Measurements from ENCODE around the gene PTGFRN.
A peak's percentile ranks its signal among the peaks of the same experiment; 100 is the strongest.

Gene PTGFRN

DNA sequence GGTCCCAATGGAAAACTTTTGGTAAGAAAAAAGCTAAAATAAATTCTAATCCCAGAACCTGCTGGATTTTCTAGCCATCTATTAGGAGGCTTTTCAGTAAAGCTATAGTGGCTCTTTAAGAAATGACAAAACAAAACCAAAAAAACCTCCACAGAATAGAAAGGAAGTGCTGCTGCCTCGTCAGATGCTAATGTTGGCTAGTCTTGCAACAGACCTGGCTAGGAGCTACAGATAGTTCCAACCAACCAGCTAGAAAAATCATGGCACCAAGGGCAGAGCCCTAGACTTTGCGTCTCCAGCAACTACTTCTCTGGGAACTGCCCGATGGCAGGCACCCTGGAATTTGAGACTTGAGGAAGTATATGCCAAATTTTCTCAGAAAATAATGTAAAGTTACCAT is 99.4 kb downstream of the PTGFRN start:
- peak; percentile 20 for DNase-seq
- Histone ChIP-seq H3K9ac (ENCODE audit: low read length) (no peak overlapping the region), H3K9me3 (replicated peaks; ENCODE audit: insufficient read depth, low read length) (no peaks in the 10 kb centered on the region), H2AFZ (ENCODE audit: low read length) (no peak overlapping the region), H3K4me3 (ENCODE audit: low read length) (no peak overlapping the region), H4K20me1 (ENCODE audit: insufficient read depth, low read length) (no peaks in the 10 kb centered on the region), H3K79me2 (ENCODE audit: low read length) (no peaks in the 10 kb centered on the region), H3K9me2 (replicated peaks; ENCODE audit: insufficient read depth, low read length) (no peaks in the 10 kb centered on the region), H3K27me3 (replicated peaks; ENCODE audit: insufficient read depth, low read length) (no peaks in the 10 kb centered on the region), H3K27ac (ENCODE audit: low read length) (no peak overlapping the region), H3K4me2 (ENCODE audit: low read depth, low read length) (no peak overlapping the region), H3F3A (ENCODE audit: insufficient read depth, low read length) (no peaks in the 10 kb centered on the region), H3K4me1 (ENCODE audit: low read length) (no peaks in the 10 kb centered on the region), H3K36me3 (replicated peaks; ENCODE audit: insufficient read depth, low read length) (no peaks in the 10 kb centered on the region)
- TF ChIP-seq, protein P1, sequence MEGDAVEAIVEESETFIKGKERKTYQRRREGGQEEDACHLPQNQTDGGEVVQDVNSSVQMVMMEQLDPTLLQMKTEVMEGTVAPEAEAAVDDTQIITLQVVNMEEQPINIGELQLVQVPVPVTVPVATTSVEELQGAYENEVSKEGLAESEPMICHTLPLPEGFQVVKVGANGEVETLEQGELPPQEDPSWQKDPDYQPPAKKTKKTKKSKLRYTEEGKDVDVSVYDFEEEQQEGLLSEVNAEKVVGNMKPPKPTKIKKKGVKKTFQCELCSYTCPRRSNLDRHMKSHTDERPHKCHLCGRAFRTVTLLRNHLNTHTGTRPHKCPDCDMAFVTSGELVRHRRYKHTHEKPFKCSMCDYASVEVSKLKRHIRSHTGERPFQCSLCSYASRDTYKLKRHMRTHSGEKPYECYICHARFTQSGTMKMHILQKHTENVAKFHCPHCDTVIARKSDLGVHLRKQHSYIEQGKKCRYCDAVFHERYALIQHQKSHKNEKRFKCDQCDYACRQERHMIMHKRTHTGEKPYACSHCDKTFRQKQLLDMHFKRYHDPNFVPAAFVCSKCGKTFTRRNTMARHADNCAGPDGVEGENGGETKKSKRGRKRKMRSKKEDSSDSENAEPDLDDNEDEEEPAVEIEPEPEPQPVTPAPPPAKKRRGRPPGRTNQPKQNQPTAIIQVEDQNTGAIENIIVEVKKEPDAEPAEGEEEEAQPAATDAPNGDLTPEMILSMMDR (IDR thresholded peaks at IDR 0.05; ENCODE audit: low read length), result no peak
- no peak for TF ChIP-seq EZH2 (optimal IDR thresholded peaks at IDR 0.05; ENCODE audit: low read depth, low read length)
- TF ChIP-seq EZH2phosphoT487 (IDR thresholded peaks at IDR 0.05; ENCODE audit: low read length), result no peak

DNA sequence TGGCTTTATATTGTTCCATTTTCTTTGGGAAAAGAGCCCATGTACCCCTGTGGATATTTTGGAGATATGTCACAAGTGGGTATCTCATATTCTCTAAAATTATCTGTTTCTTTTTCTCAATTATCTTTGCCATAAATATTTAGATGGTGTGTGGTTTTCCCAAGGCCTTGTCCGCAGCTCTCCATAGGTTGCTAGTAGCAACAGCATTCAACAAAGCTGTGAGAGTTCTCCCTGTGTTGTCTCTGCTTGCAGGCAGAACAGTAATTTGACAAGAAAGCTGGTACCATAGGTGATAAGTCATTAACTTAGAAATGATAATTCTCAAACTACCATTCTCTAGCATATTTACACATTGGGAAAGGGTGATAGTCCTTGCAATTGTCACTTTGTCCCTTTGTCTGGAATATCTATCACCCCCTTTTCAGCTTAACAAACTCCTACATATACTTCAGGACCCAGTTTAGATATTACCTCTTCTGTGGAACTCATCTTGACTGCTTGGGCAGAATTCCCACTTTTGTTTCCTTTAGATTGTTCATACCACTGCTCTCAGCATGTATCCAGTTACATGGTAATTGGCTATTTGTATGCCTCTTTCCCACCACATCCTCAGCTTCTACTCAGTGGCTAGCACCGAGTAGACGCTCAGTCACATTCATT is 100.7 kb downstream of the PTGFRN start:
- Histone ChIP-seq H3K4me3 (ENCODE audit: low read length) (no peak overlapping the region), H3K36me3 (replicated peaks; ENCODE audit: insufficient read depth, low read length) (no peaks in the 10 kb centered on the region), H3K9ac (ENCODE audit: low read length) (no peak overlapping the region)

DNA sequence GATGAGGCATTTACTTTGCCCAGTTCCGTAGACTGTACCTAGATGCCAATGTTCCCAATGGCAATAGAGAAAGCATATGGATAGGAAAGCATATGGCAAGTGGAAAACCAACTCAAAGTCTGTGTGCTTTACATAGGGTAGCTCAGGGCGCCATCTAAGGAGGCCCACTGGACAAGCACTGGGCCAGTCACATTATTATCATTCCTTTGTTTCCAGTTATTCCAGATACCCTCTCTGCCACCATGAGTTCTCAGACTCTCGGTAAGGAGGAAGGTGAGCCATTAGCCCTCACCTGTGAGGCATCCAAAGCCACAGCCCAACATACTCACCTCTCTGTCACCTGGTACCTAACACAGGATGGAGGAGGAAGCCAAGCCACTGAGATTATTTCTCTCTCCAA is 101.6 kb downstream of the PTGFRN start:
- Histone ChIP-seq H3K9me2 (replicated peaks; ENCODE audit: insufficient read depth, low read length) (no peaks in the 10 kb centered on the region), H2AFZ (ENCODE audit: low read length) (no peak overlapping the region), H3K79me2 (ENCODE audit: low read length) (no peaks in the 10 kb centered on the region), H3K4me2 (ENCODE audit: low read depth, low read length) (no peak overlapping the region), H4K20me1 (ENCODE audit: insufficient read depth, low read length) (no peaks in the 10 kb centered on the region), H3K9ac (ENCODE audit: low read length) (no peak overlapping the region), H3K9me3 (replicated peaks; ENCODE audit: insufficient read depth, low read length) (no peaks in the 10 kb centered on the region), H3K27ac (ENCODE audit: low read length) (no peak overlapping the region), H3K4me3 (ENCODE audit: low read length) (no peak overlapping the region), H3K27me3 (replicated peaks; ENCODE audit: insufficient read depth, low read length) (no peaks in the 10 kb centered on the region), H3K4me1 (ENCODE audit: low read length) (no peaks in the 10 kb centered on the region), H3F3A (ENCODE audit: insufficient read depth, low read length) (no peaks in the 10 kb centered on the region), H3K36me3 (replicated peaks; ENCODE audit: insufficient read depth, low read length) (no peaks in the 10 kb centered on the region)
- TF ChIP-seq, protein P1 (IDR thresholded peaks at IDR 0.05; ENCODE audit: low read length), result no peak
- TF ChIP-seq EZH2 (optimal IDR thresholded peaks at IDR 0.05; ENCODE audit: low read depth, low read length), result no peak
- no peak for TF ChIP-seq EZH2phosphoT487 (IDR thresholded peaks at IDR 0.05; ENCODE audit: low read length)
- no peak for DNase-seq

More for the DNA sequence above, 100.7 kb downstream of the PTGFRN start:
- Histone ChIP-seq H3K79me2 (ENCODE audit: low read length) (no peaks in the 10 kb centered on the region), H2AFZ (ENCODE audit: low read length) (no peak overlapping the region), H3K9me3 (replicated peaks; ENCODE audit: insufficient read depth, low read length) (no peaks in the 10 kb centered on the region), H4K20me1 (ENCODE audit: insufficient read depth, low read length) (no peaks in the 10 kb centered on the region), H3K9me2 (replicated peaks; ENCODE audit: insufficient read depth, low read length) (no peaks in the 10 kb centered on the region), H3K4me2 (ENCODE audit: low read depth, low read length) (no peak overlapping the region), H3K4me1 (ENCODE audit: low read length) (no peaks in the 10 kb centered on the region), H3K27ac (ENCODE audit: low read length) (no peak overlapping the region), H3F3A (ENCODE audit: insufficient read depth, low read length) (no peaks in the 10 kb centered on the region), H3K27me3 (replicated peaks; ENCODE audit: insufficient read depth, low read length) (no peaks in the 10 kb centered on the region)
- no peak for DNase-seq
- no peak for TF ChIP-seq EZH2 (optimal IDR thresholded peaks at IDR 0.05; ENCODE audit: low read depth, low read length)

DNA sequence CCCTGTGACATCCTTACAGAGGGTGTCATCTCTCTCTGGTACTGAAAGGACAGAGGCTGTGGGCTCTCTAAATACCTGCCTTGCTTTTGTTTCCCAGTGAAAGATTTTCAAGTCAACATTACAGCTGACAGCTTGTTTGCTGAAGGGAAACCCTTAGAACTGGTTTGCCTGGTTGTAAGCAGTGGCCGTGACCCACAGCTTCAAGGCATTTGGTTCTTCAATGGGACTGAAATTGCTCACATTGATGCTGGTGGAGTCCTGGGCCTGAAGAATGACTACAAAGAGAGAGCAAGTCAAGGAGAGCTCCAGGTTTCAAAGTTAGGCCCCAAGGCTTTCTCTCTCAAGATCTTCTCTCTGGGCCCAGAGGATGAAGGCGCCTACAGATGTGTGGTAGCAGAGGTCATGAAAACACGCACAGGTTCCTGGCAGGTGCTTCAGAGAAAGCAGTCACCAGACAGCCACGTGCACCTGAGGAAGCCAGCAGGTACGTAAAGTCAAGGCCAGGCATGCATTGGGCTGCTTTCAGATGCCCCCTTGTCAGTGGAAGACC is 103.7 kb downstream of the PTGFRN start:
- Histone ChIP-seq H3F3A (ENCODE audit: insufficient read depth, low read length) (no peaks in the 10 kb centered on the region), H3K27me3 (replicated peaks; ENCODE audit: insufficient read depth, low read length) (no peaks in the 10 kb centered on the region), H3K36me3 (replicated peaks; ENCODE audit: insufficient read depth, low read length) (no peaks in the 10 kb centered on the region), H3K27ac (ENCODE audit: low read length) (no peak overlapping the region), H3K9me3 (replicated peaks; ENCODE audit: insufficient read depth, low read length) (no peaks in the 10 kb centered on the region), H3K4me2 (ENCODE audit: low read depth, low read length) (no peak overlapping the region), H3K4me1 (ENCODE audit: low read length) (no peaks in the 10 kb centered on the region), H3K4me3 (ENCODE audit: low read length) (no peak overlapping the region), H3K9ac (ENCODE audit: low read length) (no peak overlapping the region), H2AFZ (ENCODE audit: low read length) (no peak overlapping the region), H4K20me1 (ENCODE audit: insufficient read depth, low read length) (no peaks in the 10 kb centered on the region), H3K79me2 (ENCODE audit: low read length) (no peaks in the 10 kb centered on the region), H3K9me2 (replicated peaks; ENCODE audit: insufficient read depth, low read length) (no peaks in the 10 kb centered on the region)
- DNase-seq, result no peak
- TF ChIP-seq EZH2 (optimal IDR thresholded peaks at IDR 0.05; ENCODE audit: low read depth, low read length), result no peak
